ENCODE data around the gene GPC2.
A peak's percentile ranks its signal among the peaks of the same experiment; 100 is the strongest.

The GPC2 gene

DNA sequence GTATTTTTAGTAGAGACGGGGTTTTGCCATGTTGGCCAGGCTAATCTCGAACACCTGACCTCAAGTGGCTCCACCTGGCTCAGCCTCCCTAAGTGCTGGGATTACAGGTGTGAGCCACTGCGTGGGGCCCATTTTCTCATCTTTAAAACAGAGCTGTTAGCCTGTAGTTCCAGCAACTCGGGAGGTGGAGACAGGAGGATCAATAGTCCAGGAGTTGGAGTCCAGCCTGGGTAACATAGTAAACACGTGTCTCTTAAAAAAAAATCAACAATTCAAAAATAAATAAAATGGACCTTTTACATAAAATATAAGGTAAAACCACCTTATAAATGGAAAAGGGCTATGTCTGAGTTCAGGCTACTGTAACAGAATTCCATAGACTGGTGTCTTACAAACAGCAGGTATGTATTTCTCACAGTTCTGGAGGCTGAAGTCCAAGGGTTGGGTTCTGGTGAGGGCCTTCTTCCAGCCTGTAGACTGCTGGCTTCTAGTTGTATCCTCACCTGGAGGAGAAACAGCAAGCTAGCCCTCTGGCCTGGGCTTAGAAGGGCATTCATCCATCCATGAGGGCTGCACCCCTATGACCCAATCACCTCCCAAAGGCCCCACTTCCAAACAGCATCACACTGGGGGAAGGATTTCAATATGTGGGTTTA, 35.6 kb upstream of the GPC2 start:
- TF ChIP-seq CTCF (IDR thresholded peaks at IDR 0.05; ENCODE audit: extremely low read depth, insufficient read depth, missing control alignments) = no peak
- in situ Hi-C loops (cut with MboI; ENCODE audit: low pct_unique_long_range_greater_than_20kb, low sequenced_read_pairs, unreplicated experiment) = no loop called here
- DNase-seq (ENCODE audit: low spot score) = no peak

DNA sequence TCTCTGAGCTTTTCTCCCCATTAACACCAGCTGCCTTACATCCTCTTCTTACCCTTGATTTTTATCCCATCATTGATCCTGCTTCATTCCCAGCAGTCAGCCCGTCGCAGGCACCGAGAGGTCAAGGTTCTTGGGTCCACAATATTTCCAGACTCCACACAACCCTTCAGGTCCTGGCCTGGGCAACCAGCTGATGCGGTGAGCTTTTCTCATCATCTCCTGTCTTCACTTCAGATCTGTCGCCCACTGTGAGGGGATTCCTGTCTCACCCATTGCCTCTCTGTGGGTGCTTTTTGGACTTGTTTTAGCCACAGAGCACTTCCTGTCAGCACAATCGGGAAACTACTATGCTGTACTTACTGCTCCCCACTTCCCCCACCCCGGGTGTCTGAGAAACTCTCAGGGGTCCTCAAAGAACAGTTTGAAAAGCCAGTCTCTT, 34.2 kb upstream of the GPC2 start:
- peak; percentile 50 for DNase-seq (ENCODE audit: low spot score)

DNA sequence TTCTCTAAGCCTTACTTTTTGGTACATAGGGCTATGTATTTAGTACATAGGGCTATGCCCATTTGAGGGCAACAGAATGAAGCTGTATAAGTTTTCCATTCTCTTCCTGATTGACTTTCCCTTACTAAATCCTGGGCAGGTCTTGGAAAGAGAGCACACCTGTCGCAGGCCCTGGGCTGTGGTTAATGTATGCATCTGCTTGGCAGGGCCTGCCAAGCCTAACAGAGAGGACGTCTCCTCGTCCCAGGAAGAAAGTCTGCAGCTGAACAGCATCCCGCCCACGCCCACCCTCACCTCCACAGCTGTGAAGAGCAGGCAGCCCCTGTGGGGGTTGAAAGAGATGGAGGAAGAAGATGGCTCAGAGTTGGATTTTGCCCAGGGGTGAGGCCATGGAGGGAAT, 33.6 kb upstream of the GPC2 start:
- no peak for TF ChIP-seq CTCF (IDR thresholded peaks at IDR 0.05; ENCODE audit: extremely low read depth, insufficient read depth, missing control alignments)
- no peak for DNase-seq (ENCODE audit: low spot score)
- in situ Hi-C loops (cut with MboI; ENCODE audit: low pct_unique_long_range_greater_than_20kb, low sequenced_read_pairs, unreplicated experiment) = no loop called here

More for the DNA sequence above, 34.2 kb upstream of the GPC2 start:
- TF ChIP-seq CTCF (IDR thresholded peaks at IDR 0.05; ENCODE audit: extremely low read depth, insufficient read depth, missing control alignments) = no peak
- in situ Hi-C loops (cut with MboI; ENCODE audit: low pct_unique_long_range_greater_than_20kb, low sequenced_read_pairs, unreplicated experiment) = no loop called here

DNA sequence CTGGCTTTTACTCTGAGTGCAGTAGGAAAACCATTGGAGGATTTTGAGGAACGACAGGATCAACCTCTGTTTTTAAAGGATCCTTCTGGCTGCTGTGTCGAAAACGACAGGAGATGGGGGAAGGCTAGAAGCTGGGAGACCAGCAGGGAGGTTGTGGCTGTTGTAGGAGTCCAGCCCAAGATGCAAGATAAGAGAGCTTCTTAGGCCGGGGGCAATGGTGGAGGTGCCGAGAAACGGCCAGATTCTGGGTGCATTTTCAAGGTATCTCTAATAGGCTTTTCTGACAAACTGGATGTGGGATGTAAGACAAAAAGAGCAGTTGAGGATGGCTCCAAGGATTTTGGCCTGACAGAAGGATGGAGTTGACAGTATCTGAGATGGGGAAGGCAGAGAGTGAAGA, 32.3 kb upstream of the GPC2 start:
- TF ChIP-seq CTCF (IDR thresholded peaks at IDR 0.05; ENCODE audit: extremely low read depth, insufficient read depth, missing control alignments) = no peak
- in situ Hi-C loops (cut with MboI; ENCODE audit: low pct_unique_long_range_greater_than_20kb, low sequenced_read_pairs, unreplicated experiment) = no loop called here
- no peak for DNase-seq (ENCODE audit: low spot score)

GRCh38 chr7:100208911-100209408, 31.8 kb upstream of the GPC2 start:
- no peak for TF ChIP-seq CTCF (IDR thresholded peaks at IDR 0.05; ENCODE audit: extremely low read depth, insufficient read depth, missing control alignments)
- peak; percentile 73 for DNase-seq (ENCODE audit: low spot score)
- in situ Hi-C loops (cut with MboI; ENCODE audit: low pct_unique_long_range_greater_than_20kb, low sequenced_read_pairs, unreplicated experiment) = no loop called here

DNA sequence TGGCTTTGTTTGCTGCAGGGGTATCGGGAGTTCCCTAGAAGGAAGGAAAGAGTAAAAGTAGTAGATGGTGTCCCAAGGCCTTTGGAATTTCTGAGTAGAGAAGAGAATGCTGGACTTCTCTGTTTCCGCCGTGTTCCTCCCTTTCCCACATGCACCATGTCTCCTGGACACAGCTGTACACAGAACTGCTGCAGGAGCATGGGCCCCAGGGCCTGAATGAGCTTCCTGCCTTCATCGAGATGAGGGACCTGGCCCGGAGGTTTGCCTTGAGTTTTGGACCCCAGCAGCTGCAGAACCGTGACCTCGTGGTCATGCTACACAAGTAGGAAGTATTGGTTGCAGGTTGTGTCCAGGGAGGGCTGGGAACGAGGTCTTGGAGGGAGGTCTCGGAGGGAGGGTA, 27.3 kb upstream of the GPC2 start:
- in situ Hi-C loops (cut with MboI; ENCODE audit: low pct_unique_long_range_greater_than_20kb, low sequenced_read_pairs, unreplicated experiment) = no loop called here
- TF ChIP-seq CTCF (IDR thresholded peaks at IDR 0.05; ENCODE audit: extremely low read depth, insufficient read depth, missing control alignments) = no peak
- no peak for DNase-seq (ENCODE audit: low spot score)

Data from GM13977 (cell line).